GM18868 (cell line): ENCODE results near the gene NDST1.
A peak's percentile ranks its signal among the peaks of the same experiment; 100 is the strongest.

Source experiments
- ATAC-seq: cut with Tn5 transposase; IDR thresholded peaks from one replicate; pipeline ENCODE4 v1.9.1; 2021; ENCODE audit warnings: mild to moderate bottlenecking, moderate library complexity; ENCODE audit not compliant: unreplicated experiment

NDST1 gene

GRCh38 chr5:150583541-150584225 lies 75.8 kb downstream of the NDST1 start:
- ATAC-seq, result no peak

- no peak for ATAC-seq
These were observed 76.8 kb downstream of the NDST1 start for GRCh38 chr5:150584556-150585335.

- ATAC-seq, result no peak
These were observed 77.9 kb downstream of the NDST1 start for GRCh38 chr5:150585781-150586341.

- no peak for ATAC-seq
These were observed 79.1 kb downstream of the NDST1 start for GRCh38 chr5:150587016-150587415.

- no peak for ATAC-seq
These were observed 80.1 kb downstream of the NDST1 start for GRCh38 chr5:150587856-150588595.

GRCh38 chr5:150588596-150588890 lies 80.6 kb downstream of the NDST1 start:
- ATAC-seq, result no peak

- ATAC-seq, result peak; percentile 93
These were observed 82.1 kb downstream of the NDST1 start for GRCh38 chr5:150589862-150590601.

GRCh38 chr5:150590979-150591695 lies 83.2 kb downstream of the NDST1 start:
- no peak for ATAC-seq

- ATAC-seq, result no peak
These were observed 85.7 kb downstream of the NDST1 start for GRCh38 chr5:150593593-150593992.

GRCh38 chr5:150593996-150594395 lies 86.1 kb downstream of the NDST1 start:
- ATAC-seq, result no peak

- ATAC-seq, result no peak
These were observed 87.6 kb downstream of the NDST1 start for GRCh38 chr5:150595466-150596031.

GRCh38 chr5:150596313-150596712 lies 88.4 kb downstream of the NDST1 start:
- ATAC-seq, result no peak

- no peak for ATAC-seq
These were observed 88.9 kb downstream of the NDST1 start for GRCh38 chr5:150596826-150597225.

- ATAC-seq, result no peak
These were observed 90.1 kb downstream of the NDST1 start for GRCh38 chr5:150598006-150598405.

GRCh38 chr5:150598821-150599273 lies 90.9 kb downstream of the NDST1 start:
- ATAC-seq, result no peak

GRCh38 chr5:150599281-150599680 lies 91.3 kb downstream of the NDST1 start:
- no peak for ATAC-seq

- no peak for ATAC-seq
These were observed 92.1 kb downstream of the NDST1 start for GRCh38 chr5:150599917-150600511.

GRCh38 chr5:150600616-150601490 lies 92.9 kb downstream of the NDST1 start:
- no peak for ATAC-seq
